Measurements from ENCODE around the gene PML.

Gene PML
- total RNA-seq: 10.2 to 336 (median 21.0) reads per million in 18 experiments

- DNase-seq: peak; percentile 96
Observed at GRCh38 chr15:73994413-73994883, at the start of gene PML. Gene PML (plus strand): TSS chr15:73994716. CDS start chr15:73994813, 97 bp downstream.

- DNase-seq: no peak
Observed at GRCh38 chr15:73945130-73945508, 49.4 kb upstream of the PML start.

GRCh38 chr15:73946046-73946721 lies 48.3 kb upstream of the PML start:
- DNase-seq: no peak

- DNase-seq: no peak
Observed at GRCh38 chr15:73946795-73947370, 47.6 kb upstream of the PML start.

- DNase-seq: no peak
Observed at GRCh38 chr15:73947651-73948050, 46.9 kb upstream of the PML start.

- DNase-seq: no peak
Observed at GRCh38 chr15:73948396-73948795, 46.1 kb upstream of the PML start.

- DNase-seq: no peak
Observed at GRCh38 chr15:73948982-73949381, 45.5 kb upstream of the PML start.

- no peak for DNase-seq
Observed at GRCh38 chr15:73949496-73949895, 45.0 kb upstream of the PML start.

GRCh38 chr15:73950479-73950830 lies 44.1 kb upstream of the PML start:
- no peak for DNase-seq

- peak; percentile 89 to 90 for DNase-seq
Observed at GRCh38 chr15:73950831-73951561, 43.5 kb upstream of the PML start.

GRCh38 chr15:73951601-73952000 lies 42.9 kb upstream of the PML start:
- no peak for DNase-seq

- DNase-seq: no peak
Observed at GRCh38 chr15:73952171-73952912, 42.2 kb upstream of the PML start.

GRCh38 chr15:73952913-73953750 lies 41.4 kb upstream of the PML start:
- no peak for DNase-seq

GRCh38 chr15:73954188-73955145 lies 40.0 kb upstream of the PML start:
- DNase-seq: no peak

GRCh38 chr15:73955326-73955725 lies 39.2 kb upstream of the PML start:
- no peak for DNase-seq

- no peak for DNase-seq
Observed at GRCh38 chr15:73955861-73956742, 38.4 kb upstream of the PML start.

- DNase-seq: peak; percentile 31 to 47
Observed at GRCh38 chr15:73956743-73957135, 37.8 kb upstream of the PML start.

- DNase-seq: no peak
Observed at GRCh38 chr15:73957276-73957675, 37.2 kb upstream of the PML start.

GRCh38 chr15:73957785-73958184 lies 36.7 kb upstream of the PML start:
- DNase-seq: no peak

GRCh38 chr15:73959012-73959581 lies 35.4 kb upstream of the PML start:
- DNase-seq: no peak
